Measurements from ENCODE around the gene ACAD10.
A peak's percentile ranks its signal among the peaks of the same experiment; 100 is the strongest.
"Not testable (repeated sequence)": the region's sequence is repeated elsewhere in the genome, so short reads cannot be mapped to it uniquely, and the experiment has no call there.

ACAD10 gene

DNA sequence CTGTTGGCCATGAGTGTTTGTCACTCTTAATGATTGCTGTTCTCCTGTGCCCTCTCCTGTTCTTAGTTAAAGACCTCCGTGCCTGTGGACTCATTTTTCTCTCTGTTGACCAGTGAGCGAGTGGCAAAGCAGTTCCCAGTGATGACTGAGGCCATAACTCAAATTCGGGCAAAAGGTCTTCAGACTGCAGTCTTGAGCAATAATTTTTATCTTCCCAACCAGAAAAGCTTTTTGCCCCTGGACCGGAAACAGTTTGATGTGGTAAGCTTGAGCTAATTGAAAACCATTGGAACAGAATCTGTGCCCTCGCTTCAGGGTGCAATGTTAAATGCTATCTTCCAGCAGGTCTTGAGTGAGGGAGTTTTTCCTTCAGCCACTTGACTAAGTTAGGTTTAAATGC, 19.8 kb downstream of the ACAD10 start:
- ChIA-PET POLR2A (no interaction called here), CTCF (interaction anchor here (0.6 to 0.8 kb wide), 2 partner anchors 11 to 107 kb away, joined by 3 read pairs; no protein-coding TSS in a partner anchor)

DNA sequence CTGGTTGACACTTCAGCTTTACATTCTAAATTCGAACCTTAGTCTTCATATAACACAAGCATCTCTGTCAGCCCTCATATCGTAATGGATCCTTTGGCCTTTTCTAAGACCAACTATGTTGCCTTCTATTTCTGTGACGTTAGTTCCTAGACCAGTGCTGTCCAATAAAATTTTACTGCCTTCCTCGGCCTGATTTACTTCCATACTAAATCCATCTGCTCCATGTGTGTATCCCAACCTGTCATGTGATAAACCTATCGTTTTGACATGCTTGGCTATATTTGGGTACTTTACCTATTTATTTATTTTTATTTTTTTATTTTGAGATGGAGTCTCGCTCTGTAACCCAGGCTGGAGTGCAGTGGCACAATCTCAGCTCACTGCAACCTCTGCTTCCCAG, 20.3 kb downstream of the ACAD10 start:
- DNase-seq (ENCODE audit: extremely low spot score), result no peak
- TF ChIP-seq SUZ12 (IDR thresholded peaks at IDR 0.05), result no peak
- TF ChIP-seq, protein P1, sequence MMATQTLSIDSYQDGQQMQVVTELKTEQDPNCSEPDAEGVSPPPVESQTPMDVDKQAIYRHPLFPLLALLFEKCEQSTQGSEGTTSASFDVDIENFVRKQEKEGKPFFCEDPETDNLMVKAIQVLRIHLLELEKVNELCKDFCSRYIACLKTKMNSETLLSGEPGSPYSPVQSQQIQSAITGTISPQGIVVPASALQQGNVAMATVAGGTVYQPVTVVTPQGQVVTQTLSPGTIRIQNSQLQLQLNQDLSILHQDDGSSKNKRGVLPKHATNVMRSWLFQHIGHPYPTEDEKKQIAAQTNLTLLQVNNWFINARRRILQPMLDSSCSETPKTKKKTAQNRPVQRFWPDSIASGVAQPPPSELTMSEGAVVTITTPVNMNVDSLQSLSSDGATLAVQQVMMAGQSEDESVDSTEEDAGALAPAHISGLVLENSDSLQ (IDR thresholded peaks at IDR 0.05), result peak; percentile 51
- ChIA-PET CTCF (interaction anchor here (0.8 kb wide), 1 partner anchor 106 kb away, joined by 3 read pairs; no protein-coding TSS in a partner anchor), POLR2A (no interaction called here)

More for the DNA sequence above, 19.8 kb downstream of the ACAD10 start:
- DNase-seq (ENCODE audit: extremely low spot score), result no peak
- no peak for TF ChIP-seq FOXK2 (IDR thresholded peaks at IDR 0.05)
- no peak for TF ChIP-seq L3MBTL2 (conservative IDR thresholded peaks at IDR 0.05)
- no peak for TF ChIP-seq ELF4 (IDR thresholded peaks at IDR 0.05)
- no peak for TF ChIP-seq FOXA1 (IDR thresholded peaks at IDR 0.05)
- no peak for TF ChIP-seq LEF1 (IDR thresholded peaks at IDR 0.05; ENCODE audit: borderline replicate concordance)
- no peak for TF ChIP-seq SP1 (IDR thresholded peaks at IDR 0.05)
- TF ChIP-seq, protein P1 (IDR thresholded peaks at IDR 0.05), result no peak
- no peak for TF ChIP-seq HDGF (IDR thresholded peaks at IDR 0.05; ENCODE audit: borderline replicate concordance)

DNA sequence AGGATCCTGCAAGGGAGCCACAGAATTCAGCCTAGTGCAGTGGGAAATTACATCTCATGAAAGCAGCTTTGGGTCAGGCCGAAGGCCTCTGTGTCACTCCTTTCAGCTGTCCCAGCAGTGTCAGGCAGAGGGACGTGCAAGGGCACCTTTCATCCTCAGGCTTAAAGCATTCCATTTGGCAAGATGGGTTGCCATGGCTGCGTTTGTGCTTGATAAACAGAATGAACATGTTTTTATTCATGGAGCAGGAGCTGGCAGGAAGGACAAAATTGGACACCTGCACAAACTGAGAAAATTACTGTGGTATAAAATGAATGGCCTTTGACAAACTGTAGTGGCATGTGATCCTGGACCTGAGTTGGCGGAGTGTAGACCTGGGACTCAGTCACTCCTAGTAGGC, 29.4 kb downstream of the ACAD10 start:
- POLR2A ChIA-PET, result no interaction called here

DNA sequence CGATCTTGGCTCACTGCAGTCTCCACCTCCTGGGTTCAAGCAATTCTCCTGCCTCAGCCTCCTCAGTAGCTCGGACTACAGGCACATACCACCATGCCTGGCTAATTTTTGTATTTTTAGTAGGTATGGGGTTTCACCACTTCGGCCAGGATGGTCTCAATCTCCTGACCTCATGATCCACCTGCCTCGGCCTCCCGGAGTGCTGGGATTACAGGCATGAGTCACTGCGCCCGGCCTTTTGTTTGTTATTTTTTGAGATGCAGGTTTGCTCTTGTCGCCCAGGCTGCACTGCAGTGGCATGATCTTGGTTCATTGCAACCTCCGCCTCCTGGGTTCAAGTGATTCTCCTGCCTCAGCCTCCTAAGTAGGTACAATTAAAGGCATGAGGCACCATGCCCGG, 33.5 kb downstream of the ACAD10 start:
- POLR2A ChIA-PET; DNase-seq (ENCODE audit: extremely low spot score); CTCF ChIA-PET: not testable (repeated sequence)

More for the DNA sequence above, 29.4 kb downstream of the ACAD10 start:
- DNase-seq (ENCODE audit: extremely low spot score), result no peak
- no peak for TF ChIP-seq BHLHE40 (IDR thresholded peaks at IDR 0.05; ENCODE audit: borderline replicate concordance)
- no peak for TF ChIP-seq FOXM1 (IDR thresholded peaks at IDR 0.05; ENCODE audit: borderline replicate concordance)
- TF ChIP-seq ARNT (IDR thresholded peaks at IDR 0.05), result no peak
- no peak for TF ChIP-seq FOXA1 (IDR thresholded peaks at IDR 0.05)
- no peak for TF ChIP-seq TARDBP (IDR thresholded peaks at IDR 0.05)
- TF ChIP-seq LEF1 (IDR thresholded peaks at IDR 0.05; ENCODE audit: borderline replicate concordance), result no peak
- TF ChIP-seq L3MBTL2 (conservative IDR thresholded peaks at IDR 0.05), result no peak
- TF ChIP-seq SP1 (IDR thresholded peaks at IDR 0.05), result no peak
- no peak for TF ChIP-seq HDGF (IDR thresholded peaks at IDR 0.05; ENCODE audit: borderline replicate concordance)
- no peak for TF ChIP-seq SUZ12 (IDR thresholded peaks at IDR 0.05)
- TF ChIP-seq FOXK2 (IDR thresholded peaks at IDR 0.05), result no peak
- no peak for TF ChIP-seq NFRKB (IDR thresholded peaks at IDR 0.05)
- TF ChIP-seq, protein P1 (IDR thresholded peaks at IDR 0.05), result no peak
- CTCF ChIA-PET, result no interaction called here

DNA sequence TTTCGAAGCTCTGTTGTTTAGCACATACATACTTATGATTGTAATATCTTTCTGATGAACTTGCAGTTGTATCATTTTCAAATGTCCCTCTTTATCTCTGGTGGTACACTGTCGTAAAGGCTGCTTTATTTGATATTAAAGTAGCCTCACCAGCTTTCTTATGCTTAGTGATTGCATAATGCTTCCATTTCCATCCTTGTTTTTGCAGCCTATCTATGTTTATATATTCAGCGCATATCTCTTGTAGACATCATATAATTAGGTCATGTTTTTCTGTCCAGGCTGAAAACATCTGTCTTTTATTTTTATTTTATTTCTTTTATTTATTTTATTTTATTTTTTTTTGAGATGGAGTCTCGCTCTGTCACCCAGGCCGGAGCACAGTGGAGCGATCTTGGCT, 34.6 kb downstream of the ACAD10 start:
- DNase-seq (ENCODE audit: extremely low spot score), result no peak
- CTCF ChIA-PET, result no interaction called here
- TF ChIP-seq SUZ12 (IDR thresholded peaks at IDR 0.05), result no peak
- TF ChIP-seq TARDBP (IDR thresholded peaks at IDR 0.05), result no peak
- no peak for TF ChIP-seq HDGF (IDR thresholded peaks at IDR 0.05; ENCODE audit: borderline replicate concordance)
- no peak for TF ChIP-seq BHLHE40 (IDR thresholded peaks at IDR 0.05; ENCODE audit: borderline replicate concordance)
- TF ChIP-seq ARNT (IDR thresholded peaks at IDR 0.05), result no peak
- TF ChIP-seq L3MBTL2 (conservative IDR thresholded peaks at IDR 0.05), result no peak
- TF ChIP-seq FOXA1 (IDR thresholded peaks at IDR 0.05), result no peak
- TF ChIP-seq SP1 (IDR thresholded peaks at IDR 0.05), result no peak
- TF ChIP-seq ZNF384 (IDR thresholded peaks at IDR 0.05), result no peak
- no peak for TF ChIP-seq FOXM1 (IDR thresholded peaks at IDR 0.05; ENCODE audit: borderline replicate concordance)
- POLR2A ChIA-PET, result no interaction called here

DNA sequence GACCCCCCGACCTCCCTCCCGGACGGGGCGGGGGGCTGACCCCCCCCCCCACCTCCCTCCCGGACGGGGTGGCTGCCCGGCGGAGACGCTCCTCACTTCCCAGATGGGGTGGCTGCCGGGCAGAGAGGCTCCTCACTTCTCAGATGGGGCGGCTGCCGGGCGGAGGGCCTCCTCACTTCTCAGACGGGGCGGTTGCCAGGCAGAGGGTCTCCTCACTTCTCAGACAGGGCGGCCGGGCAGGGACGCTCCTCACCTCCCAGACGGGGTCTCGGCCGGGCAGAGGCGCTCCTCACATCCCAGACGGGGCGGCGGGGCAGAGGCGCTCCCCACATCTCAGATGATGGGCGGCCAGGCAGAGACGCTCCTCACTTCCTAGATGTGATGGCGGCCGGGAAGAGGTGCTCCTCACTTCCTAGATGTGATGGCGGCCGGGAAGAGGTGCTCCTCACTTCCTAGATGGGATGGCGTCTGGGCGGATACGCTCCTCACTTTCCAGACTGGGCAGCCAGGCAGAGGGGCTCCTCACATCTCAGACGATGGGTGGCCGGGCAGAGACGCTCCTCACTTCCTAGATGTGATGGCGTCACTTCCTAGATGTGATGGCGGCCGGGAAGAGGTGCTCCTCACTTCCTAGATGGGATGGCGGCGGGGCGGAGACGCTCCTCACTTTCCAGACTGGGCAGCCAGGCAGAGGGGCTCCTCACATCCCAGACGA, 38.0 kb downstream of the ACAD10 start:
- CTCF ChIA-PET; DNase-seq (ENCODE audit: extremely low spot score); POLR2A ChIA-PET: not testable (repeated sequence)

DNA sequence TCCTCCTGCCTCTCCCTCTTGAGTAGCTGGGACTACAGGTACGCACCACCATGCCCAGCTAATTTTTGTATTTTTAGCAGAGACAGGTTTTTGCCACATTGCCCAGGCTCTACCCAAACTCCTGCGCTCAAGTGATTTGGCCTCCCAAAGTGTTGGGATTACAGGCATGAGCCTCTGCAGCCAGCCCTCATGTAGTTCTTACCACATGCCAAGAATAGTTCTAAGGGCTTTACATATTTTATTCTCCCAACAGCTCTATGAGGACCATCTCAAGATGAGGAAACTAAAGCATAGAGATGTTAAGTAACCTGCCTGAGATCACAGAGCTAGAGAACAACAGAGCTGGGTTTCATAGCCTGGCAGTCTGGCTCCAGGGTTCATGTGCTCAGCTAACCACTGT, 42.9 kb downstream of the ACAD10 start:
- ChIA-PET POLR2A (interaction anchor here (0.6 kb wide), 1 partner anchor 10 kb away, joined by 3 read pairs; no protein-coding TSS in a partner anchor), CTCF (no interaction called here)
- TF ChIP-seq, protein P1 (IDR thresholded peaks at IDR 0.05), result no peak
- TF ChIP-seq ELF4 (IDR thresholded peaks at IDR 0.05) (no peak), SUZ12 (IDR thresholded peaks at IDR 0.05) (no peak), LEF1 (IDR thresholded peaks at IDR 0.05; ENCODE audit: borderline replicate concordance) (no peak), ZNF384 (IDR thresholded peaks at IDR 0.05) (no peak), BHLHE40 (IDR thresholded peaks at IDR 0.05; ENCODE audit: borderline replicate concordance) (no peak), FOXA1 (IDR thresholded peaks at IDR 0.05) (no peak), CTBP1 (IDR thresholded peaks at IDR 0.05; ENCODE audit: borderline replicate concordance) (no peak), HDGF (IDR thresholded peaks at IDR 0.05; ENCODE audit: borderline replicate concordance) (no peak), ARNT (IDR thresholded peaks at IDR 0.05) (no peak), NFRKB (IDR thresholded peaks at IDR 0.05) (no peak), FOXM1 (IDR thresholded peaks at IDR 0.05; ENCODE audit: borderline replicate concordance) (no peak)
- DNase-seq (ENCODE audit: extremely low spot score), result no peak

Measured in HEK293T (cell line).